OCI-LY3 (cell line): ENCODE measurements around the gene RIOX2.

ENCODE experiments used
- H2AFZ ChIP-seq: fragments of 200-600, 300-600 bp; shearing (Covaris generic); 2 replicates; pipeline ENCODE4 v1.6.0; 2014; ENCODE audit warnings: antibody characterized with exemption, low read depth, low read length
- H3K27ac ChIP-seq: fragments of 200-600, 300-600 bp; sonication (generic); 2 replicates; pipeline ENCODE4 v1.5.1; 2014; ENCODE audit warnings: mild to moderate bottlenecking, low read length, moderate library complexity, mixed read lengths
- H3K27me3 ChIP-seq: fragments of 200-600, 300-600 bp; sonication (generic); 2 replicates; pipeline ENCODE4 v1.6.1; 2014; ENCODE audit warnings: low read depth, low read length, mixed read lengths
- H3K36me3 ChIP-seq: fragments of 200-600, 300-600 bp; sonication (generic); replicated peaks from 2 replicates; pipeline ENCODE3; 2014; ENCODE audit warnings: low read depth, low read length, mixed read lengths
- H3K4me1 ChIP-seq: fragments of 300-600, 200-600 bp; sonication (generic); 2 replicates; pipeline ENCODE4 v1.6.1; 2014; ENCODE audit warnings: low read length, mixed read lengths
- H3K4me2 ChIP-seq: fragments of 200-600, 300-600 bp; sonication (generic); 2 replicates; pipeline ENCODE4 v1.6.1; 2014; ENCODE audit warnings: low read length, mixed read lengths
- H3K4me3 ChIP-seq: fragments of 300-600, 200-600 bp; sonication (generic); 2 replicates; pipeline ENCODE4 v1.5.1; 2014; ENCODE audit warnings: antibody characterized with exemption, mild to moderate bottlenecking, low read length, moderate library complexity
- H3K79me2 ChIP-seq: fragments of 300-600, 200-600 bp; shearing (Covaris generic); 2 replicates; pipeline ENCODE4 v1.6.1; 2014; ENCODE audit warnings: mild to moderate bottlenecking, low read length, mixed read lengths
- H3K9ac ChIP-seq: fragments of 300-600, 200-600 bp; shearing (Covaris generic); 2 replicates; pipeline ENCODE4 v1.6.0; 2014; ENCODE audit warnings: mild to moderate bottlenecking, low read length, moderate library complexity
- H3K9me3 ChIP-seq: fragments of 200-600, 300-600 bp; shearing (Covaris generic); 2 replicates; pipeline ENCODE4 v1.6.1; 2014; ENCODE audit warnings: low read length, mixed read lengths; ENCODE audit not compliant: insufficient read depth
- H4K20me1 ChIP-seq: fragments of 200-600, 300-600 bp; sonication (generic); 2 replicates; pipeline ENCODE4 v1.6.1; 2016; ENCODE audit warnings: low read length, mixed read lengths; ENCODE audit not compliant: insufficient read depth
- CTCF ChIP-seq: fragments of 200-600, 300-600 bp; sonication (generic); IDR thresholded peaks from 2 replicates; pipeline ENCODE4 v1.5.1; 2014; ENCODE audit warnings: antibody characterized with exemption, low read length, low read depth
- EZH2phosphoT487 ChIP-seq: fragments of 200-600 bp; shearing (Covaris generic); IDR thresholded peaks from 2 replicates; pipeline ENCODE4 v1.6.1; 2018; ENCODE audit warnings: antibody characterized with exemption, mixed run types, low read depth

RIOX2 gene

DNA sequence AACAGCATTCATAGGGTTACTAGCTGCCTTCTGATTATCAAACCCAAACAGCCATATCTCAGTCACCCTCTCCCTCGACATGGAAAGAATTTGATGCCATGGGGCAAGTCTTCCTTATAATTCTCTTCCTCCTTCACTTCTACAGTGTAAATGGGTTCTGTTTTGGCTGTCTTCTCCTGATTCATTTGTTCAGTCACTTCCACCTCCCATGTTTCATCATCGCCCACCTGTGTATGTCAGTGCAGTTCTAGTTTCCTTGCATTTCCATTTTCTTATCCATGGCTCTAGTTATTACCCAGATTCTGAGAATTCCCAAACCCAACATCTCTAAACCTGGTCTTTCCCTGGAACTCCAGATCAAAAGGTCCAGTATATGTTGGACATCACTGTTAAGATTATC, 41.0 kb downstream of the RIOX2 start:
- no peak for TF ChIP-seq EZH2phosphoT487
- no peak for TF ChIP-seq CTCF
- H3K27me3 ChIP-seq = no peaks in the 10 kb centered on the region

GRCh38 chr3:97930018-97930417, 42.2 kb downstream of the RIOX2 start:
- H4K20me1 ChIP-seq = no peaks in the 10 kb centered on the region
- no peak overlapping the region for H3K4me3 ChIP-seq
- H3K9ac ChIP-seq = no peak overlapping the region
- H2AFZ ChIP-seq = no peak overlapping the region
- peaks cover 5% of the 10 kb centered on the region for H3K4me1 ChIP-seq
- no peak overlapping the region for H3K4me2 ChIP-seq
- H3K36me3 ChIP-seq = peaks cover 2% of the 10 kb centered on the region
- H3K9me3 ChIP-seq = no peaks in the 10 kb centered on the region
- no peak overlapping the region for H3K27ac ChIP-seq
- H3K27me3 ChIP-seq = no peaks in the 10 kb centered on the region
- H3K79me2 ChIP-seq = no peaks in the 10 kb centered on the region
- TF ChIP-seq CTCF (no peak), EZH2phosphoT487 (no peak)

More for the DNA sequence above, 41.0 kb downstream of the RIOX2 start:
- no peaks in the 10 kb centered on the region for H3K79me2 ChIP-seq
- peaks cover 5% of the 10 kb centered on the region for H3K4me1 ChIP-seq
- no peak overlapping the region for H3K9ac ChIP-seq
- no peak overlapping the region for H3K4me2 ChIP-seq
- peaks cover 2% of the 10 kb centered on the region for H3K36me3 ChIP-seq
- H3K27ac ChIP-seq = no peak overlapping the region
- H4K20me1 ChIP-seq = no peaks in the 10 kb centered on the region
- H2AFZ ChIP-seq = no peak overlapping the region
- no peaks in the 10 kb centered on the region for H3K9me3 ChIP-seq
- H3K4me3 ChIP-seq = no peak overlapping the region

DNA sequence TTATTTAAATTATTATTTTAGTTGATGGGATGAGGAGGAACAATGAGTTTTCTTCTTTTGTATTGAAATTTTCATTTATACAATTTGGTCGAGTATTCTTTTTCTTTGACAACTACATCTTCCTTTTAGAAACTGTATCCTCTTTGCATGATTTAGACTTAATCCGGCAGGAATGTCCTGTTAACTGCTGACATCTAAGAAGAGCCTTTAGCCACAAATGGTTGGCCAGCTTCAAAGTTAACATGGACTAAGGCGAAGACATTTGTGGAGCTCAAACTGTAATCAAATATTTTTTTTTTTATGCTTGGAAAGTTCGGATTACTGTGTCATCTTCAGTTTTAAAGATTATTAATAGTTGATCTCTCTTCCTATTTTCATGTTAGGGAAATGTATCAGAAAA, 43.2 kb downstream of the RIOX2 start:
- no peaks in the 10 kb centered on the region for H3K27me3 ChIP-seq
- no peaks in the 10 kb centered on the region for H3K79me2 ChIP-seq
- TF ChIP-seq EZH2phosphoT487 = no peak
- no peak for TF ChIP-seq CTCF
- no peak overlapping the region for H3K27ac ChIP-seq
- H3K4me2 ChIP-seq = no peak overlapping the region
- no peak overlapping the region for H3K9ac ChIP-seq
- H3K4me1 ChIP-seq = no peaks in the 10 kb centered on the region
- H3K9me3 ChIP-seq = no peaks in the 10 kb centered on the region
- H3K36me3 ChIP-seq = peaks cover 2% of the 10 kb centered on the region
- H2AFZ ChIP-seq = no peak overlapping the region
- no peak overlapping the region for H3K4me3 ChIP-seq
- no peaks in the 10 kb centered on the region for H4K20me1 ChIP-seq

DNA sequence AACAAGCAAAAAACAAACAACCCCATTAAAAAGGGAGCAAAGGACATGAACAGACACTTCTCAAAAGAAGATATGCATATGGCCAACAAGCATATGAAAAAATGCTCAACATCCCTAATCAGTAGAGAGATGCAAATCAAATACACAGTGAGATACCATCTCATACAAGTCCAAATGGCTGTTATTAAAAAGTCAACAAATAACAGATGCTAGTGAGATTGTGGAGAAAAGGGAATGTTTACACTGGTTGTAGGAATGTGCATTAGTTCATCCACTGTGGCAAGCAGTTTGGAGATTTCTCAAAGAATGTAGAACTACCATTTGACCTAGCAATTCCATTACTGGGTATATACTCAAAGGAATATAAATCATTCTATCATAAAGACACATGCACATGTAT, 44.5 kb downstream of the RIOX2 start:
- Histone ChIP-seq H3K4me2 (no peak overlapping the region), H3K79me2 (no peaks in the 10 kb centered on the region), H3K9ac (no peak overlapping the region), H3K27ac (no peak overlapping the region), H4K20me1 (no peaks in the 10 kb centered on the region), H3K27me3 (no peaks in the 10 kb centered on the region), H2AFZ (no peak overlapping the region), H3K36me3 (no peaks in the 10 kb centered on the region), H3K4me3 (no peak overlapping the region), H3K4me1 (no peaks in the 10 kb centered on the region), H3K9me3 (no peaks in the 10 kb centered on the region)
- TF ChIP-seq EZH2phosphoT487 = no peak
- no peak for TF ChIP-seq CTCF
